GM11168 (cell line): Measurements from ENCODE around the gene BSPRY.

Experiments
- in situ Hi-C: fragments of 300-500 bp; cut with MboI; formaldehyde crosslinking; loops from one replicate; pipeline ENCODE4 v1.12.0; 2022; ENCODE audit warnings: low sequenced_read_pairs; ENCODE audit not compliant: unreplicated experiment

BSPRY gene

GRCh38 chr9:113349445-113350094 lies at the start of gene BSPRY:
TSS of gene BSPRY (plus strand) at chr9:113349541. CDS start at chr9:113349580, 39 bp downstream.
- in situ Hi-C loops = no loop called here

- in situ Hi-C loops = loop anchor here (25.0 kb wide), 1 partner anchor 362 kb away; no protein-coding TSS in a partner anchor
Measured at GRCh38 chr9:113299800-113300292, 49.5 kb upstream of the BSPRY start.

- in situ Hi-C loops = loop anchor here (25.0 kb wide), 1 partner anchor 361 kb away; no protein-coding TSS in a partner anchor
Measured at GRCh38 chr9:113301548-113301947, 47.8 kb upstream of the BSPRY start.

GRCh38 chr9:113302792-113303418 lies 46.4 kb upstream of the BSPRY start, which contains the start of gene RNF183:
TSS of gene RNF183 (minus strand) at chr9:113303376. CDS start at chr9:113298184, 5,192 bp downstream.
- in situ Hi-C loops = loop anchor here (25.0 kb wide), 1 partner anchor 359 kb away; no protein-coding TSS in a partner anchor

- in situ Hi-C loops = loop anchor here (25.0 kb wide), 1 partner anchor 356 kb away; no protein-coding TSS in a partner anchor
Measured at GRCh38 chr9:113306566-113306965, 42.8 kb upstream of the BSPRY start.

- in situ Hi-C loops = loop anchor here (25.0 kb wide), 1 partner anchor 355 kb away; no protein-coding TSS in a partner anchor
Measured at GRCh38 chr9:113307396-113307975, 41.9 kb upstream of the BSPRY start.

- in situ Hi-C loops = loop anchor here (25.0 kb wide), 1 partner anchor 353 kb away; no protein-coding TSS in a partner anchor
Measured at GRCh38 chr9:113309204-113309813, 40.0 kb upstream of the BSPRY start.

- in situ Hi-C loops = loop anchor here (25.0 kb wide), 1 partner anchor 352 kb away; no protein-coding TSS in a partner anchor
Measured at GRCh38 chr9:113310538-113310937, 38.8 kb upstream of the BSPRY start.

GRCh38 chr9:113311961-113312360 lies 37.4 kb upstream of the BSPRY start:
- in situ Hi-C loops = loop anchor here (25.0 kb wide), 1 partner anchor 350 kb away; no protein-coding TSS in a partner anchor

GRCh38 chr9:113313261-113313660 lies 36.1 kb upstream of the BSPRY start:
- in situ Hi-C loops = loop anchor here (25.0 kb wide), 1 partner anchor 349 kb away; no protein-coding TSS in a partner anchor

- in situ Hi-C loops = loop anchor here (25.0 kb wide), 1 partner anchor 347 kb away; no protein-coding TSS in a partner anchor
Measured at GRCh38 chr9:113315231-113315630, 34.1 kb upstream of the BSPRY start.

- in situ Hi-C loops = loop anchor here (25.0 kb wide), 1 partner anchor 346 kb away; no protein-coding TSS in a partner anchor
Measured at GRCh38 chr9:113316030-113316429, 33.3 kb upstream of the BSPRY start.

GRCh38 chr9:113317777-113318176 lies 31.6 kb upstream of the BSPRY start:
- in situ Hi-C loops = loop anchor here (25.0 kb wide), 1 partner anchor 345 kb away; no protein-coding TSS in a partner anchor

- in situ Hi-C loops = loop anchor here (25.0 kb wide), 1 partner anchor 343 kb away; no protein-coding TSS in a partner anchor
Measured at GRCh38 chr9:113319054-113319453, 30.3 kb upstream of the BSPRY start.

GRCh38 chr9:113320051-113320450 lies 29.3 kb upstream of the BSPRY start:
- in situ Hi-C loops = loop anchor here (25.0 kb wide), 1 partner anchor 342 kb away; no protein-coding TSS in a partner anchor

GRCh38 chr9:113322671-113323070 lies 26.7 kb upstream of the BSPRY start:
- in situ Hi-C loops = loop anchor here (25.0 kb wide), 1 partner anchor 340 kb away; no protein-coding TSS in a partner anchor

GRCh38 chr9:113326230-113326629 lies 23.1 kb upstream of the BSPRY start:
- in situ Hi-C loops = no loop called here

GRCh38 chr9:113328045-113328782 lies 21.1 kb upstream of the BSPRY start:
- in situ Hi-C loops = no loop called here

- in situ Hi-C loops = no loop called here
Measured at GRCh38 chr9:113331780-113332179, 17.6 kb upstream of the BSPRY start.
